B cell (primary cell): ENCODE data around the gene DDX27. TPM values are rescaled to one million over a fixed set of nuclear protein-coding genes. Genes with fewer than 3 reads are reported as not detected.

Experiments
- ATAC-seq: fragments of 200-7000 bp; cut with Tn5 transposase; one replicate; pipeline ENCODE4 v1.10.0; 2021; ENCODE audit warnings: low read depth, mild to moderate bottlenecking, moderate number of reproducible peaks, moderate library complexity
- CTCF ChIA-PET: fragments of 350-600 bp; sonication (Branson Sonifier 250); formaldehyde crosslinking; loops from one replicate; lab custom pipeline; 2021; ENCODE audit warnings: antibody characterized with exemption, inconsistent platforms; lab: Charles Lee
- POLR2A ChIA-PET: fragments of 350-600 bp; sonication (Branson Sonifier 250); formaldehyde crosslinking; loops from one replicate; lab custom pipeline; 2021; ENCODE audit warnings: antibody characterized with exemption; lab: Charles Lee
- DNase-seq: peaks from one replicate; pipeline ENCODE4 v3.0.0; 2013
- H2AFZ ChIP-seq: 2 replicates; pipeline ENCODE4 v1.6.1; 2012; ENCODE audit warnings: mild to moderate bottlenecking, low read depth, low read length; ENCODE audit not compliant: insufficient read depth, poor library complexity, severe bottlenecking
- H3K27ac ChIP-seq, 2 donors: 1 replicate in 1 of 2; 2 replicates in 1 of 2; pipeline ENCODE4 v1.5.1; 2012 to 2013; ENCODE audit warnings: low read length in 2 of 2, mild to moderate bottlenecking in 2 of 2, moderate library complexity in 1 of 2
- H3K27me3 ChIP-seq, 4 experiments: fragments of 200-600 bp in 1 of 4; sonication (generic) in 1 of 4; replicated peaks in 1 of 4; 1 replicate in 2 of 4; 2 replicates in 2 of 4; pipeline versions ENCODE4 v1.6.1 to v1.7.0; 2013 to 2016; ENCODE audit warnings: low read length in 3 of 4, mild to moderate bottlenecking in 2 of 4, mixed read lengths in 1 of 4, moderate library complexity in 1 of 4; ENCODE audit not compliant: insufficient read depth in 4 of 4, control insufficient read depth in 3 of 4; ENCODE audit errors: control extremely low read depth in 1 of 4
- H3K36me3 ChIP-seq, 2 experiments: replicated peaks in 1 of 2; 1 replicate in 1 of 2; 2 replicates in 1 of 2; pipeline versions ENCODE4 v1.6.1 to v1.7.1; 2013; ENCODE audit warnings: low read length in 1 of 2; ENCODE audit not compliant: insufficient read depth in 2 of 2, control insufficient read depth in 1 of 2; ENCODE audit errors: control extremely low read depth in 1 of 2, extremely low read depth in 1 of 2
- H3K4me1 ChIP-seq, 2 donors: fragments of 200-600 bp in 1 of 2; sonication (generic) in 1 of 2; 1 replicate in 1 of 2; 2 replicates in 1 of 2; pipeline versions ENCODE4 v1.5.1 to v1.6.1; 2013 to 2017; ENCODE audit warnings: low read length in 2 of 2; ENCODE audit not compliant: control insufficient read depth in 2 of 2, insufficient read depth in 2 of 2
- H3K4me2 ChIP-seq: replicated peaks from 2 replicates; pipeline ENCODE3; 2012; ENCODE audit warnings: mild to moderate bottlenecking, low read depth, low read length; ENCODE audit not compliant: poor library complexity, severe bottlenecking
- H3K4me3 ChIP-seq, 5 experiments: fragments of 200-600 bp in 1 of 5; sonication (generic) in 1 of 5; 1 replicate in 3 of 5; 2 replicates in 2 of 5; pipeline versions ENCODE4 v1.5.1 to v1.7.0; 2011 to 2016; ENCODE audit warnings: low read length in 4 of 5, mild to moderate bottlenecking in 4 of 5, low read depth in 2 of 5, control low read depth in 1 of 5, moderate library complexity in 1 of 5; ENCODE audit not compliant: insufficient read depth in 1 of 5; ENCODE audit errors: control extremely low read depth in 1 of 5, extremely low read depth in 1 of 5
- H3K79me2 ChIP-seq: fragments of 200-600 bp; sonication (generic); one replicate; pipeline ENCODE4 v1.6.0; 2016; ENCODE audit warnings: low read length; ENCODE audit not compliant: control insufficient read depth, insufficient read depth
- H3K9ac ChIP-seq: fragments of 200-600 bp; sonication (generic); 2 replicates; pipeline ENCODE4 v1.6.1; 2017; ENCODE audit warnings: mild to moderate bottlenecking, low read length, moderate library complexity
- H3K9me3 ChIP-seq, 3 donors: one replicate each; pipeline versions ENCODE4 v1.6.1 to v1.7.1; 2013; ENCODE audit warnings: low read length in 2 of 3; ENCODE audit not compliant: control insufficient read depth in 2 of 3, insufficient read depth in 1 of 3; ENCODE audit errors: control extremely low read depth in 1 of 3
- H4K20me1 ChIP-seq: 2 replicates; pipeline ENCODE4 v1.6.0; 2012; ENCODE audit warnings: mild to moderate bottlenecking, low read length; ENCODE audit not compliant: insufficient read depth, control insufficient read depth, poor library complexity, severe bottlenecking
- H3K27ac Mint-ChIP-seq: one replicate; pipeline ENCODE4 v1.8.0; 2021; ENCODE audit warnings: mixed read lengths
- H3K27me3 Mint-ChIP-seq: one replicate; pipeline ENCODE4 v1.8.0; 2021; ENCODE audit warnings: mixed read lengths
- H3K4me1 Mint-ChIP-seq: one replicate; pipeline ENCODE4 v1.8.0; 2021; ENCODE audit warnings: mixed read lengths
- H3K4me3 Mint-ChIP-seq: one replicate; pipeline ENCODE4 v1.8.0; 2021; ENCODE audit warnings: mixed read lengths
- H3K9me3 Mint-ChIP-seq: one replicate; pipeline ENCODE4 v1.8.0; 2022; ENCODE audit warnings: mixed read lengths; ENCODE audit not compliant: insufficient read depth
- CTCF ChIP-seq: fragments of 200-600 bp; IDR thresholded peaks from one replicate; pipeline ENCODE4 v1.8.0; 2022; ENCODE audit warnings: antibody characterized with exemption, mild to moderate bottlenecking
- EZH2 ChIP-seq: IDR thresholded peaks from 2 replicates; pipeline ENCODE4 v1.6.1; 2012; ENCODE audit warnings: borderline replicate concordance, low read depth, mild to moderate bottlenecking, moderate library complexity, low read length; ENCODE audit not compliant: insufficient read depth, poor library complexity, severe bottlenecking
- WGBS: methylation state at CpG from one replicate; pipeline ENCODE4 v1.1.5; 2013; ENCODE audit warnings: missing lambda C conversion rate; ENCODE audit not compliant: insufficient coverage; 5-methylcytosine and 5-hydroxymethylcytosine counted together
- intact Hi-C: fragments of 100-400 bp; cut with micrococcal nuclease; formaldehyde crosslinking; loops from one replicate; pipeline ENCODE4 v1.10.0; 2022
- polyA plus RNA-seq: library from polyadenylated mRNA; depleted of rRNA; stranded (reverse); fragments of >200 nt; gene quantifications from 2 replicates; pipeline ENCODE4 v1.2.3, GENCODE V29; 2012
- total RNA-seq, 2 donors: library from RNA; stranded (reverse); fragments of 120-200 nt in 1 of 2; gene quantifications; 1 replicate in 1 of 2; 2 replicates in 1 of 2; pipeline versions ENCODE4 v1.2.3 to v1.2.4, GENCODE V29; 2013 to 2022

Gene DDX27
- total and polyA plus RNA-seq, 2 donors (not counting 1 experiment from before 2014, with no cell fraction given) = 55.0 to 74.6 TPM

GRCh38 chr20:49273696-49274277 is 54.6 kb downstream of the DDX27 start:
- no peaks in the 10 kb centered on the region for H3K27me3 Mint-ChIP-seq
- Histone ChIP-seq H3K27ac (no peak overlapping the region), H3K27me3 (no peaks in the 10 kb centered on the region), H3K36me3 (peaks cover 11 to 45% of the 10 kb centered on the region in 2 experiments), H2AFZ (no peak overlapping the region), H3K9ac (no peak overlapping the region), H4K20me1 (peaks cover 38% of the 10 kb centered on the region), H3K4me3 (no peak overlapping the region), H3K4me1 (peaks cover 23 to 40% of the 10 kb centered on the region in 2 donors), H3K9me3 (peaks cover 0 to 1% (median 0%) of the 10 kb centered on the region in 3 donors), H3K4me2 (no peak overlapping the region), H3K79me2 (peaks cover 73% of the 10 kb centered on the region)
- ChIA-PET POLR2A (no interaction called here), CTCF (interaction anchor here (1.0 to 1.8 kb wide), 2 partner anchors 31 to 56 kb away, joined by 3 to 6 read pairs; no protein-coding TSS in a partner anchor)
- 97% methylated on average over 5 of the region's 8 CpGs for WGBS
- ATAC-seq = no peak
- no peak for DNase-seq
- TF ChIP-seq EZH2 = no peak
- TF ChIP-seq CTCF = no peak
- no peak overlapping the region for H3K27ac Mint-ChIP-seq
- intact Hi-C loops = no loop called here
- peaks cover 51% of the 10 kb centered on the region for H3K4me1 Mint-ChIP-seq
- no peak overlapping the region for H3K4me3 Mint-ChIP-seq
- H3K9me3 Mint-ChIP-seq = peaks cover 4% of the 10 kb centered on the region

GRCh38 chr20:49275216-49275615 is 56.0 kb downstream of the DDX27 start:
- ATAC-seq = no peak
- peak overlapping the region; percentile 74 for H3K4me2 ChIP-seq
- H3K4me3 ChIP-seq = no peak overlapping the region
- DNase-seq = no peak
- H4K20me1 ChIP-seq = peaks cover 41% of the 10 kb centered on the region
- no peak for TF ChIP-seq CTCF
- no peak for TF ChIP-seq EZH2
- peaks cover 31 to 42% of the 10 kb centered on the region in 2 donors for H3K4me1 ChIP-seq
- peaks cover 10 to 43% of the 10 kb centered on the region in 2 experiments for H3K36me3 ChIP-seq
- H3K9me3 ChIP-seq = peaks cover 0 to 7% (median 6%) of the 10 kb centered on the region in 3 donors
- peak overlapping the region; percentile 71 for H3K27ac Mint-ChIP-seq
- ChIA-PET POLR2A (interaction anchor here (0.7 kb wide), 1 partner anchor 112 kb away, joined by 3 read pairs; no protein-coding TSS in a partner anchor), CTCF (interaction anchor here (1.9 kb wide), 1 partner anchor 58 kb away, joined by 5 read pairs; no protein-coding TSS in a partner anchor)
- no peaks in the 10 kb centered on the region for H3K9me3 Mint-ChIP-seq
- no peak overlapping the region for H3K9ac ChIP-seq
- no peak overlapping the region for H3K27ac ChIP-seq
- 100% methylated on average over 3 of the region's 4 CpGs for WGBS
- no peak overlapping the region for H2AFZ ChIP-seq
- no peak overlapping the region for H3K4me3 Mint-ChIP-seq
- no peaks in the 10 kb centered on the region for H3K27me3 Mint-ChIP-seq
- peaks cover 73% of the 10 kb centered on the region for H3K79me2 ChIP-seq
- H3K4me1 Mint-ChIP-seq = peaks cover 52% of the 10 kb centered on the region
- intact Hi-C loops = loop anchor here (5.0 kb wide), 2 partner anchors 353 to 1918 kb away; partner anchors contain the start of genes ARFGEF2 and ZMYND8
- H3K27me3 ChIP-seq = no peaks in the 10 kb centered on the region
